Fibroblast of skin of left biceps (primary cell): ENCODE measurements around the gene TPGS2.
"Not testable (repeated sequence)": the region's sequence is repeated elsewhere in the genome, so short reads cannot be mapped to it uniquely, and the experiment has no call there.

Experiments used
- DNase-seq, 2 experiments: peaks; one replicate each; pipeline ENCODE4 v3.0.0-alpha.2; 2013; ENCODE audit warnings: low read depth in 2 of 2

Gene TPGS2

GRCh38 chr18:36825526-36825925 is 3.3 kb downstream of the TPGS2 start:
- no peak for DNase-seq

GRCh38 chr18:36821681-36822080 is 7.1 kb downstream of the TPGS2 start:
- DNase-seq, result no peak

- DNase-seq, result no peak
Observed at GRCh38 chr18:36819621-36820020, 9.2 kb downstream of the TPGS2 start.

GRCh38 chr18:36818652-36819051 is 10.2 kb downstream of the TPGS2 start:
- no peak for DNase-seq

GRCh38 chr18:36817039-36817438 is 11.8 kb downstream of the TPGS2 start:
- DNase-seq, result no peak

DNA sequence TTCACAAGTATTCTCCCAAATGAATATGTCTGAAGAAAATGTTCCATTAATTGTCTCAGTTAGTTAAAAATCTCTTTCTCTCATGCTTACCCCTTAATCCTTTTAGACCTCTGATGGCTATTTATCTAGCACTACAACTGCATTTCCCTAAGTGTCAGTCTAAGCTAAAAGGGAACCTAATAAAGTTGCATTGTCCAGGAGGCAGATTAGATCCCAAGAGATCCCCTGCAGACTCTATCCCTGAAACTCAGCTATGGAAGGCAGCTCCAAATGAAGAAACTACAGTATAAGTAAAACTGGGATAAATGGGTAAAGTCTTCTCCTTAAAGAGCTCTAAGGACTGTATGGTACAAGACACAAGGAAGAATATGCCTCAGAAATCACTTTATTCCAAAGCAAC is 12.7 kb downstream of the TPGS2 start:
- DNase-seq, result not testable (repeated sequence)

DNA sequence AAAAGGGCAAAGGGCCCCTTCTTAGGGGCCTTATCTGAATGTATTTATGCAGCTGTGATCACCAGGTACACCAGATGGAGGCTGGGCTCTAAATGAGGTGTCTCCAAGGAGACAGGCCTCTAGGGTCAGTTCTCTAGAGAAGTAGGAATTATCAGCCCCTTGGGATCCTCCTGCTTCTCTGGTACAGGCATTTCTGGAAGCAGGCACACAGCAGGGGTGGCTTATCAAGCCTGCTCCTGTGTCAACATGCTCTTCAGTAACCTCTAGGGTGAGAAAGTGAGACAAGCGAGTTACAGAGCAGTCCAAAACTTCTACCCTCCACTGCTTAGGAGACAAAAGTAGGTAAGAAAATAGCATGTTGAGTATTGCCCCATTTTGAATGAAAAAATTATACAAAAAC is 13.8 kb downstream of the TPGS2 start:
- no peak for DNase-seq

GRCh38 chr18:36813824-36814223 is 15.0 kb downstream of the TPGS2 start:
- no peak for DNase-seq

GRCh38 chr18:36813101-36813775 is 15.6 kb downstream of the TPGS2 start:
- DNase-seq, result no peak

DNA sequence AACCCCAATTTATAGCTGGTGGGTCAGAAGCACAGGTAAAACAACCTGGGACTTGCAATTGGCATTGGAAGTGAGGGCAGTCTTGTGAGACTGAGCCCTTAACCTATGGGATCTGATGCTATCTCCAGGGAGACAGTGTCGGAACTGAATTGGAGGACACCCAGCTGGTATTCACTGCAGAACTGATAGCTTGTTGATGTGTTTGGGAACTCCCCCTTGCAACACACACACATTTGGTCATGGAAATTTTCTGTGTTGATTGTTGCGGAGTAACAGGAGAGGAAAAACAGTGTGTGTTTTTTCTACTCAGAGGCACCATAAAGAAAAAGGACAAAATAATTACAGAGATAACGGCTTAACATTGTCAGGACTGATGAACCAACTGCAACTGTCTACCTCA is 16.1 kb downstream of the TPGS2 start:
- DNase-seq, result no peak

- DNase-seq, result no peak
Observed at GRCh38 chr18:36811955-36812354, 16.8 kb downstream of the TPGS2 start.

DNA sequence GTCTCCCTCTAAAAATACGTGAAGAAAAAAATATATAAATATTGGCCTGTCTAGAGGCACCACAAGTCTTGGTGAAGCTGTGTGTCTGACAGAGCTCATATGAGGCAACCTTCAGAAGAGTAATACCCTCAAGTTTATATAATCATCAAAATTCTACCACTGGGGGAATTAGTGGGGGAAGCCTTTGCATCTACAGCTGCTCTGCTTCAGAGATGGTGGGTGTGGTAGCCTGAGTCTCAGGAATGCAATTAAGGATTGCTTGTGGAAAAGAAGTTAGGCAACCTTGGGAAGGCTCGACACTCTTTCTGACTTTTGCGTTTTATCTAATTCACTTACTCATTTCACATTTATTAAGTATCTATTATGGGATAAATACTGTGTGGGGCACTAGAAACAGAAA is 17.4 kb downstream of the TPGS2 start:
- peak in 1 of 2 experiments; percentile 43 for DNase-seq

GRCh38 chr18:36809590-36810381 is 19.0 kb downstream of the TPGS2 start:
- peak in 1 of 2 experiments; percentile 47 for DNase-seq

GRCh38 chr18:36808681-36809080 is 20.1 kb downstream of the TPGS2 start:
- peak; percentile 80 to 82 for DNase-seq

DNA sequence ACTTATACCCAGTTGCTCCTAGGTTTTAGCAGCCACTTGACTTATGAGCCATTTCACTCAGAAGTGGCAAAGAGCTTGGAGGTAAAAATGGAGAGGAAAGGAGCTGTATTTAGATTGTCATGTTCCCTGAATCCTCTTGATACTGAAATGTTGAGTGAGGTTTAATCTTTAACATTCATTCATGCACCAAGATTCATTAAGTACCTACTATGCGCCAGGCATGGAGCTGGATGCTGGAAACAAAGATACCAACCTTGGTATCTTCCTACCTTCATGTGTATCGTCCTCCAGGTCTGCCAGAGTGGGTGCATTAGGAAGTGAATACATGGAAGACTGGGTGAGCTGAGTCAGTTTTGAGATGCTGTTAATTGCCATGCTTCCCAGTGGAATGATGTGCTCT is 23.7 kb downstream of the TPGS2 start:
- no peak for DNase-seq

DNA sequence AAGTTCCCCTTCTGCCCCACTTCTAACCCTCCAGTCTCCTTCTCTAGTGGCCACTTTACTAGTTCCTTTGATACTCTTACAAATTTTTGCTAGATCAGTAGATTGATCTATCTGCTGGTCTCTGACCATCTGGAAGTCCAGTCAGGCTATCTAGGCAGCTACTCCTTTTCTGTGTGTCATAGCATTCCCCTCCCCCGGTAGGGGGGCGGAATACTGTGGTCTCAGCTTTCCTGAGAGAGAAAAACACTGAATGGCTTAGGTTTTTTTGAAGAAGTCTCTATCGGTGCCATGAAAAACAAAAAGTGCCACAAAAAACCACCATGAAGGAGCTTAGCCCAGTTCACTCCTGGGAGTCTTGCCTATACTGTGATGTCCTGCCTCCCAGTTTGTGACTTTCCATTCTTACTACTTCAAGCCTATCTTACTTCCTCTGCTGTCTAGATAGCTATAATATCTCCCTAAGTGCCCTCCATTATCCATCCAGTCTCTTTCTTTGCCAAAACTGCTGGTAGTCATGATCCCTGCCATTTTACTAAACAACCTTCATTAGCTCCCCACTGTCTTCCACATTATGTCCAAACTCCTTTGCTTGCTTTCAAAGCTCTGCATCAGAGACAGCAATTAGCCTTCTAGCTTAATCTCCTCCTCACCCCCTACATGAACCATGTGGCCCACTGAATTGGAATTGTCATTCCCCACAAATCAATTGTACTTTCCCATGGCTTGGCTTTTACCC is 29.9 kb downstream of the TPGS2 start:
- DNase-seq, result no peak

DNA sequence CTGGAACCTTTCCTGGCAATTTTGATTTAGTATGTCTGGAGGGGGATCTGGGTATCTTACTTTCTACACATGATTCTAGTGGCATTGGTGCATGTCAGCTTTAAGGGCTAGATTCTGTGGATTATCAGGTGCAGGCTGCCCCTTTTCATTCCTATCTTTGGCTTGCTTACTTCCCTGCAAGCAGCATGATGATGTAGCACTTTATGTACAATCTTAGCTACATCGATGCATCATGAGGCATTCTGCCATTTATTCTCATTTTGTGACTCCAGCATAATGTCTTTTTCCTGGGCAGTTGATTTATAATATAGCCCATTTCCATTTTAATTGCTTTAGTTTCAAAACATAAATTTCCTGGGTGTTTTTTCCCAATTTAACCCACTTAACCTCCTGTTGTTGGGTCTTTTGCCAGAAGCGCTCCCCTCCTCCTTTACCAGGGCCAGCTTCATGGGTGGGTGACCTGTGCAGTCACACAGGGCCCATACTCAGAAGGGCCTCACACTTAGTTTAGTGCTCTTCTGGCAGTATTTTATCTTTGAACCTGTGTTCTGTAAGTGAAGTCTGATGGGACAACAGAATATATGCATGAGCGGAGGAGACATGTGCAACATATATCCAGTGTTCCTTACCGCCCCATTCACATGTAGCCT is 36.0 kb downstream of the TPGS2 start:
- DNase-seq, result no peak

- DNase-seq, result peak; percentile 55 to 64
Observed at GRCh38 chr18:36786686-36787085, 42.1 kb downstream of the TPGS2 start.

DNA sequence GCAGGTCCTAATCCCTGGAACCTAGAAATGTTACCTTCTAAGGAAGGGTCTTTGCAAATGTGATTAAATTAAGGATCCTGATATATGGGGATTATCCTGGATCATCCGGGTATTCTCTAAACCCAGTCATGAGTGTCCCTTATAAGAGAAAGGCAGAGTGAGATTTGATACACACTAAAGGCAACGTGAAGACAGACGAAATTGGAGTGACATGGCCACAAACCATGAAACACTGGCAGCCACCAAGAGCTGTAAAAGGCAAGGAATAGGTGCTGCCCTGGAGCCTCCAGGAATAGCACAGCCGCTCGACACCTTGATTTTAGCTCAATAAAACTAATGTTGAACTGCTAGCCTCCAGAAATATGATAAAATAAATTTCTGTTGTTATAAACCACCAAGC is 45.0 kb downstream of the TPGS2 start:
- DNase-seq, result no peak

DNA sequence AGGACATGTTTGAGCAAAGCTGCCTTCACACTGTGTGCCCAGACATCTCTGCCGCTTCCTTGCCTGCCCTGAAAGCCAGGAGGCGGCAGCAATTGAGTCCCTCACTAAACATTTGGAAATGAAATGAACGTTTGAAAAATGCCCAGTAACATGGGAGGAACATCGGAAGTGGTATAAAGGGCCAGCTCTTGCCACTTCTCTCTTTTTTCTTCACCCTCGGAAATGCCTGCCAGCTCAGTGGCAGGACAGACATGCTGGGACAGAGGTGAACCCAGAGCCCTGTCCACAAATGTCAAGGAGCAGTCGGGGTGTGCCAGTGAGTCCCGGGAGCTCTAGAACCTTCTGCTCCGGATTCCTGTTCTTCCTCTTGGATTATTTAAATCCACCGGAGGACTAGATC is 46.1 kb downstream of the TPGS2 start:
- no peak for DNase-seq

GRCh38 chr18:36780748-36781147 is 48.1 kb downstream of the TPGS2 start:
- no peak for DNase-seq

DNA sequence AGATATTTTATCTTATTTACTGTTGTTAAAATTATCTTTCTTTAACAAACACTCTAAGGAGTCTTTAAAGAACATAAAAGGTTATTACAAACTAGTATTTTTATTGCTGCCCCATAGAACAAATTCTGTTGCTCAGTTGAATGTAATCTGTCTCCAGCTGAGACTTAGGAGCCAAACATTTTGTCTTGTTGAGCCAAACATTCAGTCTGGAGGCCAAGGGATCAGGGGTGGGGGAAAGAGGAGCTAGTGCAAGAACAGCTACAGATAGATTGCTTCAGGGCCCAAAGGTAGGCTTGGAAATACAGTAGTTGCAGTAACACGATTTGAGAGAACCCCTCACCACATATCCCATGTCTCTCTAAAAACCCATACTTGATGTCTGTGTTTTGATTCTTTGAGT is 51.2 kb downstream of the TPGS2 start:
- no peak for DNase-seq
